ENCODE data around the gene ACP6.

GRCh38 chr1:147643974-147644373 lies 26.4 kb downstream of the ACP6 start:
- TF ChIP-seq, protein P1, sequence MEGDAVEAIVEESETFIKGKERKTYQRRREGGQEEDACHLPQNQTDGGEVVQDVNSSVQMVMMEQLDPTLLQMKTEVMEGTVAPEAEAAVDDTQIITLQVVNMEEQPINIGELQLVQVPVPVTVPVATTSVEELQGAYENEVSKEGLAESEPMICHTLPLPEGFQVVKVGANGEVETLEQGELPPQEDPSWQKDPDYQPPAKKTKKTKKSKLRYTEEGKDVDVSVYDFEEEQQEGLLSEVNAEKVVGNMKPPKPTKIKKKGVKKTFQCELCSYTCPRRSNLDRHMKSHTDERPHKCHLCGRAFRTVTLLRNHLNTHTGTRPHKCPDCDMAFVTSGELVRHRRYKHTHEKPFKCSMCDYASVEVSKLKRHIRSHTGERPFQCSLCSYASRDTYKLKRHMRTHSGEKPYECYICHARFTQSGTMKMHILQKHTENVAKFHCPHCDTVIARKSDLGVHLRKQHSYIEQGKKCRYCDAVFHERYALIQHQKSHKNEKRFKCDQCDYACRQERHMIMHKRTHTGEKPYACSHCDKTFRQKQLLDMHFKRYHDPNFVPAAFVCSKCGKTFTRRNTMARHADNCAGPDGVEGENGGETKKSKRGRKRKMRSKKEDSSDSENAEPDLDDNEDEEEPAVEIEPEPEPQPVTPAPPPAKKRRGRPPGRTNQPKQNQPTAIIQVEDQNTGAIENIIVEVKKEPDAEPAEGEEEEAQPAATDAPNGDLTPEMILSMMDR (IDR thresholded peaks at IDR 0.05) = no peak
- TF ChIP-seq POLR2A (IDR thresholded peaks at IDR 0.05) = no peak

Data from vagina (tissue), 2 donors.